Lower lobe of right lung (tissue), 2 donors: ENCODE data around the gene CYS1. TPM values are rescaled to one million over a fixed set of nuclear protein-coding genes. Genes with fewer than 3 reads are reported as not detected.

Experiments used
- ATAC-seq, 2 donors: fragments of 200-7000 bp; cut with Tn5 transposase; one replicate each; pipeline ENCODE4 v1.9.1; 2020 to 2022; ENCODE audit warnings: mild to moderate bottlenecking in 2 of 2, moderate library complexity in 2 of 2
- DNase-seq: peaks from one replicate; pipeline ENCODE4 v3.0.0-alpha.2; 2020
- H3K27ac ChIP-seq: fragments of 200-600 bp; one replicate; pipeline ENCODE4 v1.8.0; 2022
- H3K27me3 ChIP-seq: fragments of 200-600 bp; one replicate; pipeline ENCODE4 v1.8.0; 2022; ENCODE audit warnings: low read depth
- H3K36me3 ChIP-seq: fragments of 200-600 bp; one replicate; pipeline ENCODE4 v1.8.0; 2022; ENCODE audit warnings: mild to moderate bottlenecking
- H3K4me1 ChIP-seq: fragments of 200-600 bp; one replicate; pipeline ENCODE4 v1.8.0; 2022
- H3K4me3 ChIP-seq: fragments of 200-600 bp; one replicate; pipeline ENCODE4 v1.8.0; 2022; ENCODE audit warnings: mild to moderate bottlenecking
- H3K9me3 ChIP-seq: fragments of 200-600 bp; one replicate; pipeline ENCODE4 v1.8.0; 2022
- CTCF ChIP-seq: fragments of 200-600 bp; IDR thresholded peaks from one replicate; pipeline ENCODE4 v1.8.0; 2022; ENCODE audit warnings: antibody characterized with exemption, mild to moderate bottlenecking
- intact Hi-C: fragments of 100-400 bp; cut with DNase I; formaldehyde crosslinking; loops from one replicate; pipeline ENCODE4 v1.11.0; 2022
- total RNA-seq: library from RNA; stranded (reverse); fragmentation: NEBNext Ultra II Directional; extraction: Animal tissue kit (Norgen Biotek cat#: 25700); gene quantifications from one replicate; pipeline ENCODE4 v1.2.1, GENCODE V29; 2021
- donor health status: DM: no; HTN: yes; CAD: no; lungs with severe emphysema.

The CYS1 gene
- total RNA-seq, 1 donor from 2014 or later, result 2.6 TPM

GRCh38 chr2:10124538-10125045, 44.4 kb upstream of the CYS1 start:
- Histone ChIP-seq H3K4me3 (no peak overlapping the region), H3K27me3 (peaks cover 16% of the 10 kb centered on the region), H3K27ac (no peak overlapping the region), H3K36me3 (no peaks in the 10 kb centered on the region), H3K4me1 (peaks cover 41% of the 10 kb centered on the region), H3K9me3 (no peaks in the 10 kb centered on the region)
- intact Hi-C loops, result loop anchor here (5.0 kb wide), 1 partner anchor 313 kb away; no protein-coding TSS in a partner anchor
- DNase-seq (no peak), ATAC-seq (no peak)
- TF ChIP-seq CTCF, result peak; percentile 68

- DNase-seq (no peak), ATAC-seq (no peak)
- no peaks in the 10 kb centered on the region for H3K9me3 ChIP-seq
- no peak for TF ChIP-seq CTCF
- H3K36me3 ChIP-seq, result no peaks in the 10 kb centered on the region
- H3K27me3 ChIP-seq, result peaks cover 16% of the 10 kb centered on the region
- peak overlapping the region; percentile 62 for H3K4me3 ChIP-seq
- H3K4me1 ChIP-seq, result peaks cover 41% of the 10 kb centered on the region
- intact Hi-C loops, result loop anchor here (5.0 kb wide), 1 partner anchor 314 kb away; no protein-coding TSS in a partner anchor
- no peak overlapping the region for H3K27ac ChIP-seq
Observed at GRCh38 chr2:10123281-10123680, 43.1 kb upstream of the CYS1 start.

GRCh38 chr2:10122500-10123280, 42.5 kb upstream of the CYS1 start, which contains the start of gene RRM2:
TSS of gene RRM2 (plus strand) at chr2:10122739. CDS start at chr2:10122799, 60 bp downstream.
- H3K4me1 ChIP-seq, result peaks cover 41% of the 10 kb centered on the region
- H3K27ac ChIP-seq, result no peak within 1 kb of the TSS
- intact Hi-C loops, result loop anchor here (5.0 kb wide), 1 partner anchor 315 kb away; no protein-coding TSS in a partner anchor

GRCh38 chr2:10120877-10121574, 40.8 kb upstream of the CYS1 start:
- intact Hi-C loops, result loop anchor here (5.0 kb wide), 1 partner anchor 316 kb away; no protein-coding TSS in a partner anchor
- H3K4me1 ChIP-seq, result peaks cover 41% of the 10 kb centered on the region
- peak overlapping the region; percentile 81 for H3K4me3 ChIP-seq
- H3K27ac ChIP-seq, result peak overlapping the region; percentile 75
- no peaks in the 10 kb centered on the region for H3K9me3 ChIP-seq
- no peaks in the 10 kb centered on the region for H3K36me3 ChIP-seq
- no peak for TF ChIP-seq CTCF
- ATAC-seq (no peak), DNase-seq (no peak)
- H3K27me3 ChIP-seq, result peaks cover 16% of the 10 kb centered on the region

More at GRCh38 chr2:10122500-10123280, 42.5 kb upstream of the CYS1 start, which contains the start of gene RRM2:
- Histone ChIP-seq H3K27me3 (peaks cover 16% of the 10 kb centered on the region), H3K36me3 (no peaks in the 10 kb centered on the region), H3K9me3 (no peaks in the 10 kb centered on the region), H3K4me3 (peak within 1 kb of the TSS; percentile 62)
- DNase-seq, result peak; percentile 94
- no peak for TF ChIP-seq CTCF
- ATAC-seq, result peak; percentile 88 to 91

- intact Hi-C loops, result loop anchor here (5.0 kb wide), 1 partner anchor 317 kb away; no protein-coding TSS in a partner anchor
- Histone ChIP-seq H3K36me3 (no peaks in the 10 kb centered on the region), H3K4me1 (peaks cover 41% of the 10 kb centered on the region), H3K4me3 (peak overlapping the region; percentile 81), H3K27me3 (peaks cover 16% of the 10 kb centered on the region), H3K27ac (peak overlapping the region; percentile 75), H3K9me3 (no peaks in the 10 kb centered on the region)
- DNase-seq, result peak; percentile 98
- no peak for TF ChIP-seq CTCF
- peak; percentile 95 for ATAC-seq
Observed at GRCh38 chr2:10120158-10120876, 40.1 kb upstream of the CYS1 start.
